ENCODE data around the gene PSAP.

Gene PSAP

DNA sequence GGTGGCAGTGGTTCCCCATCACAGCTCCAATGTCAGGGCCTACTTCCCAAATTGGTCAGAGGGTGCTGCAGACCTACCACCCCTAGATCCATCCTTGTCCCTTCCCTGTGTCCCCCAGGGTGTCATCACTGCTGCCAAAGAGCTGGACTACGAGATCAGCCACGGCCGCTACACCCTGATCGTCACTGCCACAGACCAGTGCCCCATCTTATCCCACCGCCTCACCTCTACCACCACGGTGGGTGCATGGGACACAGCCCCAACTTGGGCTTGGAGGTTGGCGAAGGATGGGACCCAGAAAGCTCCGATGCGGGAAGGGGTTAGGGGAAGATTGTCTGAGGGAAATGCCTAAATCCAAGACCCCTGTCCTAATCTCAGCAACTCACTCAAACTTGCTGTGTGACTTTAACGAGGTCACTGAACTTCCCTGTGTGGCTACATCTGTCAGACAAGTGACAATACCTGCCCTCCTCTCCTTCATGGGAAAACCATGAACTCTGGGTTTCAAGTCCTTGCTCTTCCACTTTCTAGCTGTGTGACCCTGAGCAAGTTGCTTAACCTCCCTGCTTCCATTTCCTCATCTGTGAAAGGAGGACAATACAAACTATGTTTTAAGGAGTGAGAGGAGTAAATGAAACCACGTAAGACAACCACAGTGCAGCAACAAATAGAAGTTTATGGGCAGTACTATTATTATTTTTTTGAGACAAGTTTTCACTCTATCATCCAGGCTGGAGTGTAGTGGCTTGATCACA is 72.8 kb downstream of the PSAP start:
- no peaks in the 10 kb centered on the region for H3K9me3 ChIP-seq (ENCODE audit: low read depth, low read length)
- no peak overlapping the region for H3K27ac ChIP-seq
- H3K9ac ChIP-seq (ENCODE audit: insufficient read length) = no peak overlapping the region
- H3K36me3 ChIP-seq (ENCODE audit: insufficient read depth, low read length) = no peaks in the 10 kb centered on the region
- no peak for DNase-seq (ENCODE audit: low read depth, low spot score)
- no peak overlapping the region for H3K4me3 ChIP-seq
- no peak for TF ChIP-seq FOXP2 (optimal IDR thresholded peaks at IDR 0.05; ENCODE audit: control extremely low read depth, extremely low read length, insufficient read depth)
- TF ChIP-seq POLR2AphosphoS5 (IDR thresholded peaks at IDR 0.05; ENCODE audit: borderline replicate concordance, low read depth, low read length) = no peak
- TF ChIP-seq EZH2 (IDR thresholded peaks at IDR 0.05) = no peak

DNA sequence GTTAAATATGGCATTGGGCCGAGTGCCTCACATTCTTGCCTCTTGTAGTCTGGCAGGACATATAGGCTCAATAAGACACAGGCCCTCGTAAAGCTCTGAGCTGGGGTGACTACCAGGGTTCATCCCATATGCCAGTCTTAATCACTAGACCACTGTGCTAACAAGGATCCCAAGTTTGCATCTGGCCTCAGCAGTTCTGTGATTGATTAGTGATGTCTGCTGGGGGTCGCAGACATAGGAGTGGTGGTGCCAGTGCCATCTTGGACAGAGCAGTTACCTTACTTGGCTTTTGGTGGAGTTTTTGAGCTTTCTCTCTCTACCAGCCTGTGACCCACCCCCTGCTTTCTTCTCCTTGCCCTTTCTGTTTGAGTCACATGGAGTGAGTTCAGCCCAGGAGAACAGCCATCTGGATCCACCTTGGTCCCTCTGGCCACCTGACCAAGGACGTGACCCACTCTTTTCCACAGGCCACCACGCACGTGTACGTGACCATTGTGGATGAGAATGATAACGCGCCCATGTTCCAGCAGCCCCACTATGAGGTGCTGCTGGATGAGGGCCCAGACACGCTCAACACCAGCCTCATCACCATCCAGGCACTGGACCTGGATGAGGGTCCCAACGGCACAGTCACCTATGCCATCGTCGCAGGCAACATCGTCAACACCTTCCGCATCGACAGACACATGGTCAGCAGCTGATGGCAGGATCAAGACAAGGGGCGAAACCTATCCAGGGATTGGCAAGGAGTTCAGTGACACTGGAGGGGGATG is 73.7 kb downstream of the PSAP start:
- TF ChIP-seq FOXP2 (optimal IDR thresholded peaks at IDR 0.05; ENCODE audit: control extremely low read depth, extremely low read length, insufficient read depth) = no peak
- no peak for TF ChIP-seq EZH2 (IDR thresholded peaks at IDR 0.05)
- TF ChIP-seq POLR2AphosphoS5 (IDR thresholded peaks at IDR 0.05; ENCODE audit: borderline replicate concordance, low read depth, low read length) = no peak
- no peak for DNase-seq (ENCODE audit: low read depth, low spot score)
- no peaks in the 10 kb centered on the region for H3K36me3 ChIP-seq (ENCODE audit: insufficient read depth, low read length)

DNA sequence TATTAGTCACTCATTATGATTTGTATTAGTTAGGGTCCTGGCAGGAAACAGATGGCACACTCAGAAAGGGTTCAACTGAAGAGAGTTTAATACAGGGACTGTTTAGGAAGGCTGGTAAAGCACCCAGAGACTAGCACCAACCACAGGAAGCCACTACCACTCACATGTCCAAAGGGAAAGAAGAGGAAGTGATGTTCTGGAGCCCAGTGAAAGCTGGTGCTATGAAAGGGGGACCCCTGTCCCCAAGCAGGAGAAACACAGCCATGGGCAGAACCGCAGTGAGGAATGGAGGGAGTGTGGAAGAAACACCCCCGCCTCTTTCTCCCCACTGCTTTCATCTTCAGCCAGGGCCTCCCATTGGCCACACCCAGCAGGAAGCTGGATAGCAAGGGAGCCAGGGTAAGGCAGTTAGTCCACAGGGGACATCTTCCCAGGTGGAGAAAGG is 74.5 kb downstream of the PSAP start:
- Histone ChIP-seq H3K9me3 (ENCODE audit: low read depth, low read length) (no peaks in the 10 kb centered on the region), H3K36me3 (ENCODE audit: insufficient read depth, low read length) (no peaks in the 10 kb centered on the region), H3K4me3 (no peak overlapping the region), H3K27ac (no peak overlapping the region), H3K9ac (ENCODE audit: insufficient read length) (no peak overlapping the region)
- TF ChIP-seq POLR2AphosphoS5 (IDR thresholded peaks at IDR 0.05; ENCODE audit: borderline replicate concordance, low read depth, low read length) (no peak), EZH2 (IDR thresholded peaks at IDR 0.05) (no peak), FOXP2 (optimal IDR thresholded peaks at IDR 0.05; ENCODE audit: control extremely low read depth, extremely low read length, insufficient read depth) (no peak)
- DNase-seq (ENCODE audit: low read depth, low spot score) = no peak

More for the DNA sequence above, 73.7 kb downstream of the PSAP start:
- no peaks in the 10 kb centered on the region for H3K9me3 ChIP-seq (ENCODE audit: low read depth, low read length)
- H3K4me3 ChIP-seq = no peak overlapping the region
- H3K9ac ChIP-seq (ENCODE audit: insufficient read length) = no peak overlapping the region
- no peak overlapping the region for H3K27ac ChIP-seq

DNA sequence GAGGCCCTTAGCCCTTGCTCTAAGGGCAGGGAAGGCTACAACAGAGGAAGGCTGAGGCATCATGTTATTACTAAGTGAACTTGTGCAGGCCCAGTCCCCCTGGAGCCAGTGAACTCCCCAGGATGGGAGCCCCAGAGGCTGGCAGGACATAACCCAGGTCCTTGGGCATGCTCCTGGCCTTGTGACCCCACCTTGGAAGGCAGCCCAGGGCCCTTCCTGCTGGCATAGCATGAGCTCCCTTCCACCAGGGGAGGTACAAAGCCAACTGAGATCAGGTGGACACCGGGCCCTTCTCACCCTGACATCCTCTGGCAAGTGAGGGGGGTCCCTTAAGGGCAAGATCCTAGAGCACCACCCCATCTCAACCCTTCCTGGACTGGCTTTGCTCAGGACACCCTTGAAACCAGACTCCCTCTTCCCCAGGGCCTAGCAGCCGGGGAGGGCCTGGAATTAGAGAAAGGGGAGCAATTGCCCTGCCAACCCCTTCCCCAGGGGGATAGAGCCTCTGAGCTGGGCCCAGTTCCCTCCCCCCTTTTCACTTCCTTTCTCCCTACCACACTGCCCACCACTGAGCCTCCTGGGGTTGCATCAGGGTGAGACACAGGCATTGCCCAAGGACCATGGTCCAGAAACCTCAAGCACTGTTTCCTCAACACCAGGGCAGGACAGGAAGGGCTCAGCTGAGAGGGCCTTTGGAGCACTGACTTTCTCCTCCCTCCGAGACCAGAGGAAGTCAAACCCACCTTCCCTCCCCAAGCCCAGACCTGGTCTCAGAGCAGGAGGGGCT is 75.9 kb downstream of the PSAP start:
- no peaks in the 10 kb centered on the region for H3K36me3 ChIP-seq (ENCODE audit: insufficient read depth, low read length)
- no peak overlapping the region for H3K27ac ChIP-seq
- no peak overlapping the region for H3K4me3 ChIP-seq
- no peak for DNase-seq (ENCODE audit: low read depth, low spot score)
- H3K9ac ChIP-seq (ENCODE audit: insufficient read length) = no peak overlapping the region
- no peaks in the 10 kb centered on the region for H3K9me3 ChIP-seq (ENCODE audit: low read depth, low read length)
- no peak for TF ChIP-seq POLR2AphosphoS5 (IDR thresholded peaks at IDR 0.05; ENCODE audit: borderline replicate concordance, low read depth, low read length)
- no peak for TF ChIP-seq EZH2 (IDR thresholded peaks at IDR 0.05)
- no peak for TF ChIP-seq FOXP2 (optimal IDR thresholded peaks at IDR 0.05; ENCODE audit: control extremely low read depth, extremely low read length, insufficient read depth)

DNA sequence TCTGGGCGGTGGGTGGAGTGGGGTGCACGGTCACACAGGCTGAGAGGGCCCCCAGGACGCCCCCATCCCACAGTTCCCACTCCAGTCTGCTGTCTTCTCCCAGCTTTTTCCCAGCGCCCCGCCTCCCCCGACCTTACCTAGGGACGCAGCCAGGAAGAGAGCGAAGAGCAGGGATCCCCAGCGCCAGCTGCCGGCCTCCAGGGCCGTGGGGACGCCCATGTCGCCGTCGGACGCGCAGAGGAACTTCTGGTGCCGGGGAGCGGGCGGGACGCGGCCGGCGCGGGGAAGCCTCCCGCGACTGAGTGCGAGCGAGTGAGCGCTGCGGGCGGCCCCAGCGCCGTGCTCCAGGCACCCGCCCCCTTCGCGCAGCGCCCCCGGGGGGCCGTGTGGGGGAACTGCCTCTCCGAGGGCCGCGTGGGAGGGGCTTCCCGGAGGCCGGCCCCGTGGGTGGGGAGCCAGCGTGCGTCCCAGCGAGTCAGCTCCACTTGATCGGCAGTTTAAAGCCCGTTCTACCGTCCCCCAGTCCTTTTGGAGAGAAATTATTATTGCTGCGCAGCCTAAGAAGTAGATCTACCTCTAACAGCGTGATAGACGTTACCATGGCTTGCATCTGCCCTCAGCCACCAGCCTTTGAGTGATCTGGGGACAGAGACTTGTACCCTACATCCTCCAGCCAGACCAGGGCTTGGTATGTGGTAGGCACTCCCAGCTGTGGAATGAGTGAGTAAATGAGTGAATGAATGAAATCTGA is 77.7 kb downstream of the PSAP start, which contains the start of gene VSIR:
Gene VSIR, minus strand, starts transcription at position 300 of the 751 bp plus-strand sequence. Its CDS starts 81 bp downstream, at position 219.
- no peak within 1 kb of the TSS for H3K9ac ChIP-seq (ENCODE audit: insufficient read length)
- no peak for TF ChIP-seq FOXP2 (optimal IDR thresholded peaks at IDR 0.05; ENCODE audit: control extremely low read depth, extremely low read length, insufficient read depth)
- no peak within 1 kb of the TSS for H3K27ac ChIP-seq
- no peaks in the 10 kb centered on the region for H3K9me3 ChIP-seq (ENCODE audit: low read depth, low read length)
- no peak for DNase-seq (ENCODE audit: low read depth, low spot score)
- H3K36me3 ChIP-seq (ENCODE audit: insufficient read depth, low read length) = no peaks in the 10 kb centered on the region
- peak within 1 kb of the TSS; percentile 69 for H3K4me3 ChIP-seq

DNA sequence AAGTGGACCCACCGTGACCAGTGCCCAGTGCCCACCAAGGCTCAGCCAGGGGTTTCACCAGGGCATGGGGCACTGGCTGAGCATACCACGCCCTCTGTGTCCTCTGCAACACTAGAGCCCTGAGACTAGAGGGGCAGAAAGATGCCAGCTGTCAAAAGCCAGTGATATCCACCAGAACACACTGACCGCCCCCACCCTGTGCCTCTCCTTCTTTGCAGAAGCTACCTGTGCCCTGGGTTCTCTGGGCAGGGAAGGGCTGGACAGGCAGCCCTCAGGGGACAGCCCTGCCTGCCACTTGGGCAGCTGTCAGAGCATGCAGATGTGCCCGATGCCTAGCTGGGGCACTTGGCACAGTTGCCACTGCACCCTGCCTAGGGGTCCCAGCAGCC is 78.2 kb downstream of the PSAP start:
- H3K27ac ChIP-seq = no peak overlapping the region
- no peak overlapping the region for H3K9ac ChIP-seq (ENCODE audit: insufficient read length)
- H3K9me3 ChIP-seq (ENCODE audit: low read depth, low read length) = no peaks in the 10 kb centered on the region
- no peak for DNase-seq (ENCODE audit: low read depth, low spot score)
- no peaks in the 10 kb centered on the region for H3K36me3 ChIP-seq (ENCODE audit: insufficient read depth, low read length)
- H3K4me3 ChIP-seq = peak overlapping the region; percentile 69
- TF ChIP-seq FOXP2 (optimal IDR thresholded peaks at IDR 0.05; ENCODE audit: control extremely low read depth, extremely low read length, insufficient read depth) = no peak
- TF ChIP-seq EZH2 (IDR thresholded peaks at IDR 0.05) = no peak
- no peak for TF ChIP-seq POLR2AphosphoS5 (IDR thresholded peaks at IDR 0.05; ENCODE audit: borderline replicate concordance, low read depth, low read length)

DNA sequence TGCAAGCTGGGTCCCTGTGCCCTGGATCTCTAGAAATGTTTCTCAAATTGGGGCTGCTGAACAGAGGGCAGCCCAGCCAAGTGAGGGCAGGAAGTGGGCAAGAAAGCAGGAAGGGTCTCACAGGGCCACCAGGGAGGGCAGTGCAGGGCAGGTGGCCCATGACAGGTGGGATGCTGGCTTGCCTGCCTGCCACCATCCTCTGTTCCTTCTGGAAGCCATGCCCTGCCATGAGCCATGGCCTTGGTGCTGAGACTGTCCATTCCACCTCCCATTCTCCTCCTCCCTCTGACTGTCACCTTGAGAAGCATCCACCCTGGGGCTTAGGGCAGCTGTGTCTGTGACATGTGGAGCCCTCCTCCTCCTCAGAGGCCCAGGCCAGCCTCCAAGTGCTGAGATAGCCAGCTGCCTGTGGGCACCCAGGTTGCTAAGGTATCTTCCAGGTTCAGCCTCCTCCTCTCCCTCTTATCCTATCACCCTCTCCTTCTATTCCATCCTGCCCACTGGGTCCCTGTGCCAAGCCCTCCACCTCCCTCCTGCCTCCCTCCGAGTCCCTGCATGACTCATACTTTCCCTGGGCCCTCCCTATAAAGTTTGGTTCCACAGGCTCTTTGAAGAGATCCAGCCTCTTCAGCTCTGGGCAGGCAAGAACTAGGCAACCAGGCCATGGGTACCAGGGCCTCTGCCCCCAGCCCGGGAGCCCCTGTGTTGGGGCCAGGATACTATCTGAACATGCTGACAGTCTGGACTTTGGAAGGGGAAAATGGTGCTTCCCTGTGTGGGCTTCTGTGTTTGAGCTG is 79.0 kb downstream of the PSAP start:
- no peaks in the 10 kb centered on the region for H3K36me3 ChIP-seq (ENCODE audit: insufficient read depth, low read length)
- no peak overlapping the region for H3K27ac ChIP-seq
- TF ChIP-seq FOXP2 (optimal IDR thresholded peaks at IDR 0.05; ENCODE audit: control extremely low read depth, extremely low read length, insufficient read depth) (no peak), EZH2 (IDR thresholded peaks at IDR 0.05) (no peak), POLR2AphosphoS5 (IDR thresholded peaks at IDR 0.05; ENCODE audit: borderline replicate concordance, low read depth, low read length) (no peak)
- no peak overlapping the region for H3K4me3 ChIP-seq
- H3K9ac ChIP-seq (ENCODE audit: insufficient read length) = no peak overlapping the region
- no peaks in the 10 kb centered on the region for H3K9me3 ChIP-seq (ENCODE audit: low read depth, low read length)
- no peak for DNase-seq (ENCODE audit: low read depth, low spot score)
